Hepatocyte (in vitro differentiated cells): Measurements from ENCODE around the gene IGFBP6. TPM values are rescaled to one million over a fixed set of nuclear protein-coding genes. Genes with fewer than 3 reads are reported as not detected.

Experiments
- DNase-seq: peaks from one replicate; pipeline ENCODE4 v3.0.0-alpha.2; 2016; ENCODE audit warnings: low spot score
- H2AFZ ChIP-seq: fragments of 200-600 bp; sonication (generic); 2 replicates; pipeline ENCODE4 v1.6.0; 2016; ENCODE audit warnings: antibody characterized with exemption, mild to moderate bottlenecking
- H3K27ac ChIP-seq: fragments of 200-600 bp; sonication (generic); 2 replicates; pipeline ENCODE4 v1.5.1; 2016; ENCODE audit warnings: mild to moderate bottlenecking
- H3K27me3 ChIP-seq: fragments of 200-600 bp; sonication (generic); 2 replicates; pipeline ENCODE4 v1.6.1; 2016
- H3K36me3 ChIP-seq: fragments of 200-600 bp; sonication (generic); replicated peaks from 2 replicates; pipeline ENCODE4 v1.5.1; 2016; ENCODE audit warnings: low read depth; ENCODE audit not compliant: insufficient read depth
- H3K4me1 ChIP-seq: fragments of 200-600 bp; sonication (generic); 2 replicates; pipeline ENCODE4 v1.5.1; 2016; ENCODE audit warnings: mild to moderate bottlenecking, moderate library complexity; ENCODE audit not compliant: insufficient read depth
- H3K4me2 ChIP-seq: fragments of 200-600 bp; sonication (generic); 2 replicates; pipeline ENCODE4 v1.6.0; 2016
- H3K4me3 ChIP-seq: fragments of 200-600 bp; sonication (generic); 2 replicates; pipeline ENCODE4 v1.5.1; 2016; ENCODE audit warnings: mild to moderate bottlenecking
- H3K79me2 ChIP-seq: fragments of 200-600 bp; sonication (generic); 2 replicates; pipeline ENCODE4 v1.6.0; 2017; ENCODE audit warnings: mild to moderate bottlenecking
- H3K9me2 ChIP-seq: fragments of 200-600 bp; sonication (generic); replicated peaks from 2 replicates; pipeline ENCODE4 v1.6.0; 2017; ENCODE audit warnings: mild to moderate bottlenecking; ENCODE audit not compliant: insufficient read depth
- H3K9me3 ChIP-seq: fragments of 200-600 bp; sonication (generic); 2 replicates; pipeline ENCODE4 v1.5.1; 2016; ENCODE audit warnings: low read depth, mild to moderate bottlenecking
- H4K20me1 ChIP-seq: fragments of 200-600 bp; sonication (generic); 2 replicates; pipeline ENCODE4 v1.6.0; 2016; ENCODE audit warnings: mild to moderate bottlenecking; ENCODE audit not compliant: insufficient read depth, poor library complexity, severe bottlenecking
- CTCF ChIP-seq: fragments of 200-600 bp; sonication (generic); IDR thresholded peaks from 2 replicates; pipeline ENCODE4 v1.5.1; 2016; ENCODE audit warnings: antibody characterized with exemption, mild to moderate bottlenecking; ENCODE audit not compliant: poor library complexity
- EZH2 ChIP-seq: fragments of 200-600 bp; sonication (generic); IDR thresholded peaks from 2 replicates; pipeline ENCODE4 v1.6.1; 2016; ENCODE audit warnings: antibody characterized with exemption, mild to moderate bottlenecking, borderline replicate concordance
- EZH2phosphoT487 ChIP-seq: fragments of 200-600 bp; sonication (generic); IDR thresholded peaks from one replicate; pipeline ENCODE4 v1.6.1; 2018; ENCODE audit warnings: antibody characterized with exemption, mild to moderate bottlenecking, low read depth, moderate library complexity; ENCODE audit not compliant: unreplicated experiment, severe bottlenecking
- WGBS: methylation state at CpG from one replicate; pipeline ENCODE4 v1.1.6; 2016; ENCODE audit warnings: low lambda C conversion rate; ENCODE audit errors: missing lambda C conversion rate; 5-methylcytosine and 5-hydroxymethylcytosine counted together
- polyA plus RNA-seq: library from polyadenylated mRNA; unstranded; fragments of >200 nt; fragmentation: Nextera tagmentation; extraction: Ambion mirVana; gene quantifications from 2 replicates; pipeline ENCODE4 v1.2.1, GENCODE V29; 2016
- total RNA-seq: library from RNA; depleted of rRNA; stranded (reverse); fragments of >200 nt; gene quantifications from 2 replicates; pipeline ENCODE4 v1.2.3, GENCODE V29; 2014

The IGFBP6 gene
- total and polyA plus RNA-seq, 2 experiments from 2014 or later: 25.1 to 86.0 TPM

GRCh38 chr12:53059434-53060063 is 37.9 kb upstream of the IGFBP6 start:
- Histone ChIP-seq H3K9me2 (no peaks in the 10 kb centered on the region), H3K4me3 (no peak overlapping the region), H3K79me2 (no peaks in the 10 kb centered on the region), H4K20me1 (no peaks in the 10 kb centered on the region), H2AFZ (no peak overlapping the region), H3K4me2 (no peak overlapping the region), H3K9me3 (no peaks in the 10 kb centered on the region), H3K36me3 (no peaks in the 10 kb centered on the region), H3K27ac (no peak overlapping the region), H3K4me1 (peaks cover 4% of the 10 kb centered on the region), H3K27me3 (no peaks in the 10 kb centered on the region)
- no peak for DNase-seq
- 97% methylated on average over 23 of the region's 24 CpGs for WGBS
- no peak for TF ChIP-seq CTCF
- TF ChIP-seq EZH2phosphoT487: no peak
- TF ChIP-seq EZH2: no peak

GRCh38 chr12:53060064-53060720 is 37.3 kb upstream of the IGFBP6 start:
- TF ChIP-seq EZH2phosphoT487 (no peak), EZH2 (no peak), CTCF (no peak)
- no peaks in the 10 kb centered on the region for H4K20me1 ChIP-seq
- H3K79me2 ChIP-seq: no peaks in the 10 kb centered on the region
- H3K36me3 ChIP-seq: no peaks in the 10 kb centered on the region
- H3K9me2 ChIP-seq: no peaks in the 10 kb centered on the region
- H3K4me3 ChIP-seq: no peak overlapping the region
- DNase-seq: no peak
- no peak overlapping the region for H2AFZ ChIP-seq
- no peaks in the 10 kb centered on the region for H3K9me3 ChIP-seq
- 94% methylated on average over 17 of the region's 17 CpGs for WGBS
- H3K27me3 ChIP-seq: no peaks in the 10 kb centered on the region
- no peak overlapping the region for H3K27ac ChIP-seq
- peaks cover 4% of the 10 kb centered on the region for H3K4me1 ChIP-seq
- H3K4me2 ChIP-seq: no peak overlapping the region

- 90% methylated on average over 14 of the region's 18 CpGs for WGBS
- Histone ChIP-seq H3K9me3 (no peaks in the 10 kb centered on the region), H3K79me2 (no peaks in the 10 kb centered on the region), H3K36me3 (no peaks in the 10 kb centered on the region), H2AFZ (no peak overlapping the region), H3K27ac (no peak overlapping the region), H4K20me1 (no peaks in the 10 kb centered on the region), H3K27me3 (no peaks in the 10 kb centered on the region), H3K4me2 (no peak overlapping the region), H3K4me1 (peaks cover 4% of the 10 kb centered on the region), H3K4me3 (no peak overlapping the region), H3K9me2 (no peaks in the 10 kb centered on the region)
- peak; percentile 19 for DNase-seq
- TF ChIP-seq EZH2: no peak
- no peak for TF ChIP-seq CTCF
- no peak for TF ChIP-seq EZH2phosphoT487
Observed at GRCh38 chr12:53060721-53061276, 36.7 kb upstream of the IGFBP6 start.
